Renal cortex interstitium (tissue), 11 donors: ENCODE measurements around the gene OSBP2. TPM values are rescaled to one million over a fixed set of nuclear protein-coding genes. Genes with fewer than 3 reads are reported as not detected.

Source experiments
- DNase-seq, 11 donors: peaks; one replicate each; pipeline ENCODE4 v3.0.0-alpha.2; 2013; ENCODE audit warnings: low read depth in 9 of 11, low spot score in 4 of 11; ENCODE audit errors: extremely low read depth in 1 of 11
- polyA plus RNA-seq, 3 donors: library from polyadenylated mRNA; unstranded; fragments of 120-200 nt; gene quantifications; one replicate each; pipeline ENCODE4 v1.2.1, GENCODE V29; 2013; ENCODE audit not compliant: insufficient read length in 3 of 3

Gene OSBP2
- polyA plus RNA-seq, 3 donors: 5.5 to 7.4 (median 5.6) TPM

DNA sequence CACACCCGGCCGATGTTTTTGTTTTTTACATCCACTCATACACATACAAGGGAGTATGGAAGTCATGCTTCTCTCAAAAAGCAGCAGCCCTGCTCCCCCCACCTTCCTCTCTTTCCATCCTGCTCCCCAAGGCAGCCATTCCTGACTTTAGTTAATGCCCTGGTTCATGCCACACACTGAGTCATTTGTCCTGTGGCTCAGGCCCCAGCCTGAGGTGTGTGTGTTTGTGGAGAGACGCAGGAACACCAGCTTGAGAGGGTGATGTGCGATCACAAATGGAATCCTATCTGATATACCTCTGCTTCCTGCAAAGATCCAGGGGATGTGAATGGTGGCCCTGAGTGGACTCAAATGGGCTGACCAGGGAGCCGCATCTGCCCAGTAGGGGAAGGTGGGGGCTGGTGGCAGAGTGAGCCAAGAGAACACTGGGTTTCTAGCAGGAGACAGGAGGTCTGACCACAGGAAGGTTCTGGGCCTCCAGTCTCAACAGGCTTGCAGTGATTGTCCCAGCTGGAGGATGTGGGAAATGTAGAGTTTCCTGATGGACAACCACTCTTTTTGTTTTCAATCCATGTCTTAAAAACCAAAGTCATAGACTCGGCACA, 86.7 kb downstream of the OSBP2 start:
- DNase-seq: no peak

DNA sequence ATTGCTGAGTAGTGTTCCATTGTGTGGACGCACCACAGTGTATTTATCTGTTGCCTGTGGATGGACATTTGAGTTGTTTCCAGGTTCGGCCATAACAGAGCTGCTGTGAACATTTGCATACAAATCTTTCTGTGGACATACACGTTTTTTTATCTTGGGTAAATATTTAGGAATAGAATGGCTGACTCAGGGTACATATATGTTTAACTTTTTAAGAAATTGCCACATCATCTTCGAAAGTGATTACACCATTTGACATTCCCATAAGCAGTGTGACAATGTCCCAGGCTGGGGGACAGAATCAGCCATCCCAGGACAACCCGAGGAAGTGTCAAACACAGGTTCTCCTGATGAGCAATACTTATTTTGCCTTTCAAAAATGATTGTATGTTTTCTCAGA, 87.9 kb downstream of the OSBP2 start:
- no peak for DNase-seq

DNA sequence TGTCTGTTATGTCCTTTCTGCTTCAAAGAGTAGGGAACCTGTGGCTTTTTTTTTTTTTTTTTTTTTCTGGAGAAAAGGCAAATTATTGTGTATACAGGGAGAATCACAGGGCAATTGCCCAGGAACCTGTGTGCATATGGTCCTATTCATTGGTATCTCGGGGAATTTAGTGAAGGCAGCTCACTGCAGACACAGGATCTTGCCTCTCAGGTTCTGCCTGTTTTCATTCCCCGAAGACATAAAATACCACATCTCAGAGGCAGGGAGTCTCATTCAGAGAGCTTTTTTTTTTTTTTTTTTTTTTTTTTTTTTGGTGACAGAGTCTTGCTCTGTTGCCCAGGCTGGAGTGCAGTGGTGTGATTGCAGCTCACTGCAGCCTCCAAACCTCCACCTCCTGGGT, 88.3 kb downstream of the OSBP2 start:
- no peak for DNase-seq

DNA sequence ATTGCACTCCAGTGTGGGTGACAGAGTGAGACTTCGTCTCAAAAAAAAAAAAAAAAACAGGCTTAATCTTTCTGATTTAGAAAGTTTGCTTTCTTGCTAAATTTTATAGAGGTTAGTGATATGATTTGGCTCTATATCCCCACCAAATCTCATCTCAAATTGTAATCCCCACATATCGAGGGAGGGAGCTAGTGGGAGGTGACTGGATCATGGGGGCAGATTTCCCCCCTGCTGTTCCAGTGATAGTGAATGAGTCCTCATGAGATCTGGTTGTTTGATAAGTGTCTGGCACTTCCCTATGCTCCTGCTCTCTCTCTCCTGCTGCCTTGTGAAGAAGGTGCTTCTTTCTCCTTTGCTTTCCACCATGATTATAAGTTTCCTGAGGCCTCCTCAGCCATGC, 90.9 kb downstream of the OSBP2 start:
- DNase-seq: no peak

DNA sequence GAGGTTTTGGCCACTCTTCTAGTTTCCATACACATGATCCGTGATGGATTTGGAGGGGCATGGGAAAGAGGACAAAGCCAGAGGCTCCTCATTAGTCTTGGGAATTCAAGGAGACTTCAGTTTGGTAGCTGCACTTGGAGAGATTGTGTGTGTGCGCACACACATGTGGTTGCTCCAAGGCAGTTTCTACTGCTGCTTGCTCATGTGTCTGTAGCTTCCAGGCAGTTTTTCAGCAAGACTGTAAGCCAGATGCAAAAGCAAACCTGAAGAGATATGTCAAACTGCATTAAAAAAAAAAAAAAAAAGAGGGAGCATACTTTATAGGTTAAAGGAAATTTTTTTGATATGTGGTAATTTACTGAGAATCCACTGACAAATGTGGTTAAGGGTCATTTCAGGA, 95.7 kb downstream of the OSBP2 start:
- no peak for DNase-seq

DNA sequence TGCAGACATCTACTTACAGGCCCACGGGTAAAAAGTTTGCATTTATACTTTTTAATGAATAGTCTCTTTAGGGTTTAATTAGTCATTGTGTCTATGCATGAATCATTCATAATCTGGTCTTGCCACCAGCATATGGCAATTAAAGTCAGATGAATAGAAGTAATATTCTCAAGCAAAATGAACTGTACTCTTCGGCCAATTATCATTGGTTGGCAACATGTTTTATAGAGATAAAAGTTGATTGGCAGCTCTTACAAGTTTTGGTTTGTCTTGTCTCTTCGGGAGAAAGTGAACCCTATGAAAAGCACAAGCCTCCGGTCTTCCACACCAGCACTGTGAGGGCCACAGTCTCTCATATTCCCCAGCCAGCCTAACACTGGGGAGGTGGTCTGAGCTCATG, 97.8 kb downstream of the OSBP2 start:
- DNase-seq: no peak

DNA sequence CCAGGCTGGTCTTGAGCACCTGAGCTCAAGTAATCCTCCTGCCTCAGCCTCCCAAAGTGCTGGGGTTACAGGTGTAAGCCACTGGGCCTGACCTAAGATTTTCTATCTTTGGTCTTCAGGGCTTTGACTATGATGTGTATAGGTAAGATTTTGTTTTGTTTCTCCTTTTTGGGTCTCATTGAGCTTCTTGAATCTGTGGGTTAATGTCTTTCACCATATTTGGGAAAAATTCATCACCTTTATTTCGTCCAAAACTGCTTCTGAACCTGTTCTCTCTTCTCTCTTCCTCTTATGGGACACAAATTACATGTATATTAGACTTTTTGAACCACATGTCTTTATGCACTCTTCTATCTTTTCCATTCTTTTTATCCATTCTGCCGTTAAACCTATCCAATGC, 100.4 kb downstream of the OSBP2 start:
- DNase-seq: no peak

DNA sequence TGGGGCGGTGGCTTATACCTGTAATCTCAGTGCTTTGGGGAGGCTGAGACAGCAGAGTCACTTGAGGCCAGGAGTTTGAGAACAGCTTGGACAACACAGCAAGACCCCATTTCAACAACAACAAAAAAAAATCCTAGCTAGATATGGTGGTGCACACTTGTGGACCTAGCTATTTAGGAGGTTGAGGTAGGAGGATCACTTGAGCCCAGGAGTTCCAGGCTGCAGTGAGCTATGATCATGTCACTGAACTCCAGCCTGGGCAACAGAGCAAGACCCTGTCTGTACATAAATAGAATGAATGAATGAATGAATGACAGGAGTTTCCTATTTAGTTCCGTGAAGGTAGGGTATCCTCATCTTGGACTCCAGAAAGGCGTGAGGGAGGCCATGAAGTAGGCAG, 107.0 kb downstream of the OSBP2 start:
- no peak for DNase-seq

DNA sequence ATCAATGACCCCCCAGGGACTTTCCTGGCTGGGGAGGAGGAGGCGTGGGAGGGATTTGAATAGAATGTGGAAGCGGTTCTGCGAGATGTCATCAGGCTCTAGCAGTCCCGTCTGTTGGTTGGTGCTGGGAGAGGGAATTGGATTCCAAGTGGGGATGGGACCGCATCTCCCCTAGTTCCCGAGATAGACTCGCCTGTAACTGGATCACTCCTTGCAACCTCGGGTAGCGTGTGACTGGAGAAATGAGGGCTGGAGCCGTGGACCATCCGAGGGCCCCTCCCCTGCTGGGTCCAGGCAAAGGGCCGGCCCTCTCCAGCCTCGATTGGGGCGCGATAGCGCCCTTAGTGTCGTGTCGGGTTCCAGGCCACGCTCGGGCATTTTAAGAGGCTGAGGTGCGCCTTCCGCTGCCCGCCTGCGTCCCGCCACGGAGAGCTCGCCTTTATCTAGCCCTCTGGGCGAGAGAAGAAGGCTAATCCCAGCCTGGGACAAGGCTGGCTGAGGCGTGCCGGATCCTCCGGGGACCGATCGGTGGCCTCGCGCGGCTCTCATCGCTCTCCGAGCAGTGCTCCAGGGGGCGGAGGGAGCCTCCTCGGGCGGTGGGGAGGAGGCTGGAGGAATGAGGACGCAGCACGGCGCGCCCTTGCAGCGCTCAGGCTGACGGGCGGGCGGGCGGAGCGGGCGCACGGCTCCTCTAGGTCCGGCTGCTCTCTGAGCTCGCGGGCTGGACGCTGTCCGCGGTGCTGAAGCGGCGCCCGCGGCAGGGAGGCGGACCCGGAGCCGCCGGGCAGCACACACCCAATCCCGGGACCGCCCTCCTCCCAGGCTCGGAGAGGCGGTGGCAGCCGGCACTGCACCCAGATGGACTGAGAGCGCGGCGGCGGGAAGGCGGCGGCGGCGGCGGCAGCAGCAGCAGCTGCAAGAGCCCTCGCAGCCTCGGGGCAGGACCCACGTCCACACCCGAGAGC, 107.8 kb downstream of the OSBP2 start:
- peak; percentile 81 to 94 (median 90) for DNase-seq

DNA sequence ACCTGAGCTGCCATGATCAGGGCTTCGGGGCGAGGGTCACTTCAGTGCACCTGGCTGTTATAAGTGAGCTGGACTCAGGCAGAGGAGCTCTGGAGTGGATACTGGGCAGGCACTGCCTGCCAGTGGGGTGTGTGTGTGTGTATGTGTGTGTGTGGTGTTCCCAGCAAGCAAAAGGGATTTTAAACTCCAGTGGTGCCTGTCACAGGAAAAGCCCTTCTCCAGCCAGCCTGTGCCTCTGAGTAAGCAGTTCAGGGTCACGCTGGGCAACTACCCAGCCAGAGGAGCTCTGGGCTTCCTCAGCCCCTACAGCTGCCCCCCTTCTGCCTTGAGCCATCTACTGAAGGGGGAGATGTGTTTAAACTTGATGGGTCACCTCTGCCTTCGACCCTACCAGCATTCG, 109.0 kb downstream of the OSBP2 start:
- DNase-seq: no peak

DNA sequence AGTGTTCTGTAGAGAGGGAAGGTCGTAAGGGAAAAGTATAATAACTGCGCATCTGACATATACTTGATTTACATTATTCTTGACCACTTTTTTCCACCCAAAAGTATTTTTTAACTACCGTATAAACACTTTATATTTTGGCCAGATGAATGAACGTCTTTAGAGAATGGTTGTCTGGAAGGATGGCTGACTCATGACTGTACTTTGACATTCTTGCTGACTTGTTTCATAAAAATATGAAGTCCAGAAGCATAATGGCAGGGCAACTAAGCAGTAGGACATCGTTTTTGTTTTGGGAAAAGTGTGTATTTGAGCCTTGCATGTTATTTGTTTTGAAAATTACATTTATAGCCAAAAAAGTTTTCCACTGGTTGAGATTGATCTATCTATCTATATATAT, 110.0 kb downstream of the OSBP2 start:
- DNase-seq: no peak

DNA sequence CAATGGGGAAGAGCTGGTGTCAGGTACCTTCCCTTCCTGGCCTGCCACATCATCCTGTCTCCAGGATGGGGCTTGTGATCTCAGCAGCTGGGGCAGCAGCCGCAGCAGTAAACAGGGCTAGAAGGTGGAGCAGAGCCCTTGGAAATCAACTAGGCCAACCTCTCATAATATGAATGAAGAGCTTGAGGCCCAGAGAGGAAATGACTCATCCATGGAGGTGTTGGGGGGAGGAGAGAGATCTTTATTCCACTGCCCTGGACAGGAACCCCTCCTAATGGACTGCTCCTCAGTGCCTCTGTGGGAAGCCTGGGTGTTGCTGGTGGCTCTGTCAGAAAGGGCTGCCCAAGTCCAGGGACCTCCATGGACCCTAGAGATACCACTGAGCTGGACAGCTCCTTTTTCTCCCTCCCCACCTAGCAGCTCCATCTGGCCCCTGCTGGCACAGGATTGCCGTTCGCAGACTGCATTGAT, 111.8 kb downstream of the OSBP2 start:
- DNase-seq: no peak

DNA sequence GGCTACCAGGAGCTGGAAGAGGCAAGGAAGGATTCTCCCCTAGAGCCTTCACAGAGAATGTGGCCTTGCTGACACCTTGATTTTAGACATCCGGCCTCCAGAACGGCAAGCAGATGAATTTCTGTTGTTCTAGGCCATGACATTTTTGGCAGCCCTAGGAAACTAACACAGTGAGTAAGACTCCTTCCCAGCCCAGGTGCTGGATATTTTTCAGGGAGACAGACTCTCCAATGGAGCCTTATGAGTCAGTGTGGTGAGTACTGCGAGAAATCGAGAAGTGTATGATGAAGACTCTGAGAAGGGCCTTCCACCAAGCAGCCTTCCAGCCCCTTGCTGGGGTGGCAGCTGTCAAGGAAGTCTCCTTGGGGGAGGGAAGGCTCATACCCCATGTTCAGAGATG, 114.4 kb downstream of the OSBP2 start:
- DNase-seq: no peak

DNA sequence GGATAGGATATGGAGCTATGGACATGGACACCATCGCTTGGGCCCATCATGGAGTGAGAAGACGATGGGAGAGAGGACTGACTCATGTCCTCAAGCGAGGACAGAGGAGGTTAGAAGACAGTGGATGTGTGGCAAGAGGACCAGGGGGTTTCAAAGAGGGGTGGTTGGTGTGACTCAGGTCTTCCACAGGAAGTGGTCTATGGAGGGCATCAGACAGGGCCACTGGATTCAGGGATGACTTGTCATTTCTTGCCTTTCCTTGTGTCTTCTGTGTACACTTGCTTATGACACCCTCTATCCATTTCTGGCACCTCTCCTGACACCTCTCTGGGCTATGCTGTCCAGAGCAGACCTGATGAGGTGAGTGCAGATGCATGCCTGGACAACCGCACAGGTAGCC, 115.4 kb downstream of the OSBP2 start:
- DNase-seq: no peak

DNA sequence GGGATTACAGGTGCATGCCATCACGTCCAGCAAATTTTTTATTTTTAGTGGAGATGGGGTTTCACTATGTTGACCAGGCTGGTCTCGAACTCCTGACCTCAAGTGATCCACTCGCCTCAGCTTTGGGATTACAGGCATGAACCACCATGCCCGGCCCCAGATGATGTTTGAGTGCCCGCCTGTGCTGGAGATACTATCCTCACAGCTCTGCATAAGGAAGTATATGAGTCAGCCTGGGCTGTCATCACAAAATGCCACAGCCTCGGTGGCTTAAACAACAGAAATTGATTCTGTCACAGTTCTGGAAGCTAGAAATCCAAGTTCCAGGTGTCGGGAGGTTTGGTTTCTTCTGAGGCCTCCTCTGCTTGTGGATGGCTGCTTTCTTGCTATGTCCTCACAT, 119.3 kb downstream of the OSBP2 start:
- no peak for DNase-seq

DNA sequence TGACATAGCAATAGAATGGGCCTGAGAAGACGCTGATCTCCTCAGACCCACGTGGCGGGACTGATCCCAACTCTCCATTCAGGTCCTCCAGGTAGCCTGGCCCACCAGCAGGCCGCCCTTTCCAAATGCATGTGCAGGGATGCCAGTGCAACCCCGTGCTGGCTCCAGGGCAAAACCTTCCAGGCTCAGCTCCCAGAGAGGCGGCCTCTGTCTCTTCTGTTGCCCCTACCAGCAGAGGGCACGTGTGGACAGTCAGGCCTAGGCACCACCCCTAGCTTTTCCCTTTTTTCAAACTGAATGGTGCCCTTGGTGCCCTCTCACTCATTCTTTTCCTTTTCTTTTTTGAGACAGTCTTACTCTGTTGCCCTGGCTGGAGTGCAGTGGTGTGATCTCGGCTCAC, 121.7 kb downstream of the OSBP2 start:
- no peak for DNase-seq

DNA sequence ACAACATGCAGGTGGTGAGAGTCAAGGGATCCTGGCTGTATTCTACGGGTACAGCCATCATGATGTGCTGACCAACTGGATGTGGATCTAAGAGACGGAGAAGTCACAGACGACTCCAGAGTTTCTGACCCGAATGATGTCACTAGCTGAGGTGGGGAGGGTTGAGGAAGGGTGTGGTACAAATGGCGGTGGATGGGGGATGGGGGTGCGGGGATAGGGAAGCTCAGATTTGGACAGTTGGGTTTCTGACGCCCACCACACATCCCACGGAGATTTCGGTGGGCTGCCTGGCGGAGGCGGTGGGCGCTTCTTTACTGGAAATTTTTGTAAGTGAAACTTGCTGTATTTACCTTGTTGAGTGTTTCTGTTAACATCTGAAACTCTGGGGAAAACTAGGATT, 126.7 kb downstream of the OSBP2 start:
- no peak for DNase-seq

DNA sequence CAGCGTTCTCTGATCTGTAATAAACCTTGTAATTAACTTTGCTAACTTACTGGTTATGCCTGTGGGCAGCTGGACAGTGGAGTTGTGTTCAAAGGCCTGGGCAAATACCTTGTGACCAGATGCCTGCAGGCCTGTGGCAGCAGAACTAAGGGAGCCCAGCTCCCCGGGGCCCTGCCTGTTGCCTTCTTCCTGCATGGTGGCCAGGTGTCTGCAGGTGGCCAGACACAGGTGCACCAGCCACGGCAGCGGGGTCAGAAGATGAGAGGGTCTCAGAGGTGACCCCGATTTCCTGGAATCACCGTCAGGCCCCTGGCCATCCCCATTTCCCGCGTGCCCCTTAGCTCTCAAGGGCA, 127.2 kb downstream of the OSBP2 start:
- DNase-seq: no peak

DNA sequence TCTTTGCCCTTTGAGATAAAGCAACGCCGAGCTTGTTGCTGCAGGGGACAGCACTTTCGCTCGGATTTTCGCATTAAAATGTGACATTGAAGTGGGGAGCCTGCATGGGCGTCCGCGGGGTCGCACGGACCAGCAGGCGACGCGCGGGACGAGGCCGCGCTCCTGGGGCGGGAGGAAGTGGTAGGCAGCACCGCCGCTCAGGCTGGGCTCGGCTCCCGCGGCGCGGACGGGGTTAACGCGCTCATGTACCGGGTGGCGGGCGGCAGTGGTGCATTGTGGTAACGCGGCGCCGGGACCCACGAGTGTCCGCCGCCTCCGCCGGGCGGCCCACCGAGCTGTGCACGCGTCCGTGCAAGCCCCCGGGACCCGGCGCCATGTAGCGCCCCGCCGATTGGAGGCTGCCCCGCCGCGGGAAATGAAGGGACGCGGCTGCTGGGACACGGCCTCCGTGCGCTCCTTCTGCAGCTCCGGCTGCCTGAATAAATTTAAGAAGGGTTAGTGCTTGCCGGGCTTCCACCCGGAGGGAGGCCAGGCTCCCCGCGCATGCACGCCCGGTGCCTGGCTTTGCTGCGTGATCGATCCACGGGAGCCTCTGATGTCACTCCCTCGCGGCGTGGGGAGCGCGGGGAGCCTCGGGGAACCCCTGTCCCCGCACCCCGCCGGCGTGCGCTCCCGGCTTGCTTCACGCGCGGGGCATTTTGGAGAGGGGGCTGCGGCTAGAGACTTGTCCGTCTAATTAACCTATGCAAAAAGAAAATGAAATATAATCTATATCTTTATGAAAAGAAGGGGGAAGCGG, 127.7 kb downstream of the OSBP2 start:
- no peak for DNase-seq

DNA sequence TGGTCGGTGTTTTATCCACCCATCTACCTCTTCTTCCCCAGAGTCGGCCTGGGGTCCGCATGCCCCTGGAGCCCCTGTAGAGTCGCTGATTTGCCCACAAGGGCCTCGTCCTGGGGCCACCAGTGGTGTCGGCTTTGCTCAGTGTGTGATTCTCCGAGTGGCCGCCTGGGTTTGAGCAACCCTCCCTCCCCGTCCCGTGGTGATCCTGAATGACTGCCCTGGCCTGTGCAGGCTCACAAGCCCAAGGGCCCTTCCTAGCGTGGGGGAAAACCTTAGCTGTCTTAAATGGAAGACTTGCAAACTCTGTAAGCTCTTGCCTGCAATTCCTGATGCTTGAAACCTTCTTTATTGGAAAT, 128.3 kb downstream of the OSBP2 start:
- DNase-seq: no peak
